T-helper 1 cell treated with Interleukin-12 subunit alpha and Interleukin-12 subunit beta and Interleukin-4 antibody, amounts not matched to agents 30 μg/mL and 1 μg/mL, for 36 hours (primary cell): ENCODE measurements around the gene SIX2.
"Not testable (repeated sequence)": the region's sequence is repeated elsewhere in the genome, so short reads cannot be mapped to it uniquely, and the experiment has no call there.

Source experiments
- H3K27ac Mint-ChIP-seq: one replicate; pipeline ENCODE4 v1.8.0; 2021; ENCODE audit warnings: mild to moderate bottlenecking, mixed read lengths
- H3K27me3 Mint-ChIP-seq: one replicate; pipeline ENCODE4 v1.8.0; 2021; ENCODE audit warnings: low read depth, mixed read lengths
- H3K36me3 Mint-ChIP-seq: one replicate; pipeline ENCODE4 v1.8.0; 2021; ENCODE audit warnings: low read depth, mixed read lengths
- H3K4me1 Mint-ChIP-seq: one replicate; pipeline ENCODE4 v1.8.0; 2021; ENCODE audit warnings: low read depth, mixed read lengths
- H3K4me3 Mint-ChIP-seq: one replicate; pipeline ENCODE4 v1.8.0; 2021; ENCODE audit warnings: mild to moderate bottlenecking, moderate library complexity, mixed read lengths
- H3K9me3 Mint-ChIP-seq: one replicate; pipeline ENCODE4 v1.8.0; 2021; ENCODE audit warnings: mixed read lengths

SIX2 gene

GRCh38 chr2:45009303-45009927 is at the start of gene SIX2:
Gene SIX2, minus strand, starts transcription at chr2:45009452. Its CDS starts 342 bp downstream, at chr2:45009110.
- Mint-ChIP-seq H3K4me1 (peaks cover 5% of the 10 kb centered on the region), H3K4me3 (peak within 1 kb of the TSS; percentile 61), H3K36me3 (peaks cover 2% of the 10 kb centered on the region), H3K9me3 (no peaks in the 10 kb centered on the region), H3K27me3 (peaks cover 85% of the 10 kb centered on the region), H3K27ac (no peak within 1 kb of the TSS)

DNA sequence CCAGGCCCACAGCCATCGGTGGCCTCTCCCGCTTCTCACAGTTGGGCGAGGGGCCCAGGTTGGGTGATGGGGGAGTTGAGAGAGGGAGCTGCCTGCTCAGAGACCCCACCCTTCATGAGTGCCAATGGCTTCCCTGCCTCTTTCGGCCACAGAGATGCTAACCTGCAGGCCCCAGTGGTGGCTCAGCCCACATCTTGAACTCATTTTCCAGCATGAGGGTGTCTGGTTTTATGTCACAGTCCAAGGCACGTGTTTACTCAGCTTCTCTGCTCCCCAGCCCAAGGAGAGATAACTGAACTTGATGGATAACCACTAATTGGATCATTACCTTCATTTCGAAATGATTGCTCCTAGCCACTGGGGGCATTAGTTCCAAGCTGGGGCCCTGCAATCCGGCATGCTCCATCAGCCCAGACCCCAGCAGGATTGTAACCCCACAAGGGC is 45.9 kb upstream of the SIX2 start:
- no peaks in the 10 kb centered on the region for H3K36me3 Mint-ChIP-seq
- H3K4me3 Mint-ChIP-seq = no peak overlapping the region
- no peak overlapping the region for H3K27ac Mint-ChIP-seq
- H3K27me3 Mint-ChIP-seq = no peaks in the 10 kb centered on the region
- H3K4me1 Mint-ChIP-seq = no peaks in the 10 kb centered on the region
- no peaks in the 10 kb centered on the region for H3K9me3 Mint-ChIP-seq

- no peak overlapping the region for H3K27ac Mint-ChIP-seq
- no peaks in the 10 kb centered on the region for H3K27me3 Mint-ChIP-seq
- no peaks in the 10 kb centered on the region for H3K4me1 Mint-ChIP-seq
- no peaks in the 10 kb centered on the region for H3K36me3 Mint-ChIP-seq
- H3K4me3 Mint-ChIP-seq = no peak overlapping the region
- no peaks in the 10 kb centered on the region for H3K9me3 Mint-ChIP-seq
These were observed 44.7 kb upstream of the SIX2 start for GRCh38 chr2:45053966-45054365.

- Mint-ChIP-seq H3K27me3 (no peaks in the 10 kb centered on the region), H3K36me3 (no peaks in the 10 kb centered on the region), H3K4me3 (no peak overlapping the region), H3K9me3 (no peaks in the 10 kb centered on the region), H3K27ac (no peak overlapping the region), H3K4me1 (no peaks in the 10 kb centered on the region)
These were observed 43.2 kb upstream of the SIX2 start for GRCh38 chr2:45052388-45052928.

GRCh38 chr2:45049569-45050336 is 40.5 kb upstream of the SIX2 start:
- Mint-ChIP-seq H3K27me3 (peaks cover 10% of the 10 kb centered on the region), H3K9me3 (no peaks in the 10 kb centered on the region), H3K4me3 (no peak overlapping the region), H3K27ac (no peak overlapping the region), H3K4me1 (no peaks in the 10 kb centered on the region), H3K36me3 (no peaks in the 10 kb centered on the region)

DNA sequence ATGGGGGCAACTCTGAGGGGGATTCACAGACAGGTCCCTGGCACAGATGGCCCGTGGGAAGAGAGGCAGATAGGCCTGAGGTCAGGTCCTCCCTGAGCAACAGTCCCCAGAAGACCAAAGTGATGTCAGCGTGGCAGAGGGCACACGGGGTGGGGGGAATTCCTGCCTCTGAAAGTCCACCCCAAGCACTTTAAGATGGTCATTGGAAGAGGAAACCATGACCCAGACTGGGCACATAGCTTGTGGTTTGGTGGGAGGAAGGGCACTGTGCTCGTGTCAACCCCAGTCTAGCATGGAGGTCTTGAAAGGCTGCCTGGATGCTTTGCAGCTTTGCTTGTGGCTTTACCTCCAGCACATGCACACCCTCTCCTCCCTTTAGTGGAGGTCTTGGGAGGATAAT is 38.0 kb upstream of the SIX2 start:
- H3K27me3 Mint-ChIP-seq = peaks cover 22% of the 10 kb centered on the region
- no peak overlapping the region for H3K4me3 Mint-ChIP-seq
- H3K4me1 Mint-ChIP-seq = no peaks in the 10 kb centered on the region
- H3K27ac Mint-ChIP-seq = no peak overlapping the region
- H3K36me3 Mint-ChIP-seq = no peaks in the 10 kb centered on the region
- no peaks in the 10 kb centered on the region for H3K9me3 Mint-ChIP-seq

GRCh38 chr2:45046786-45047185 is 37.5 kb upstream of the SIX2 start:
- Mint-ChIP-seq H3K4me3 (no peak overlapping the region), H3K4me1 (no peaks in the 10 kb centered on the region), H3K36me3 (no peaks in the 10 kb centered on the region), H3K27ac (no peak overlapping the region), H3K27me3 (peaks cover 22% of the 10 kb centered on the region), H3K9me3 (no peaks in the 10 kb centered on the region)

- H3K27ac Mint-ChIP-seq = no peak overlapping the region
- H3K9me3 Mint-ChIP-seq = no peaks in the 10 kb centered on the region
These were observed 36.5 kb upstream of the SIX2 start for GRCh38 chr2:45045706-45046105.

GRCh38 chr2:45044916-45045315 is 35.7 kb upstream of the SIX2 start:
- H3K27me3 Mint-ChIP-seq = peaks cover 25% of the 10 kb centered on the region
- H3K4me1 Mint-ChIP-seq = no peaks in the 10 kb centered on the region
- H3K27ac Mint-ChIP-seq = no peak overlapping the region
- H3K36me3 Mint-ChIP-seq = no peaks in the 10 kb centered on the region
- no peaks in the 10 kb centered on the region for H3K9me3 Mint-ChIP-seq
- no peak overlapping the region for H3K4me3 Mint-ChIP-seq

More at GRCh38 chr2:45045706-45046105, 36.5 kb upstream of the SIX2 start:
- no peaks in the 10 kb centered on the region for H3K36me3 Mint-ChIP-seq
- H3K27me3 Mint-ChIP-seq = peaks cover 25% of the 10 kb centered on the region
- no peaks in the 10 kb centered on the region for H3K4me1 Mint-ChIP-seq
- no peak overlapping the region for H3K4me3 Mint-ChIP-seq

DNA sequence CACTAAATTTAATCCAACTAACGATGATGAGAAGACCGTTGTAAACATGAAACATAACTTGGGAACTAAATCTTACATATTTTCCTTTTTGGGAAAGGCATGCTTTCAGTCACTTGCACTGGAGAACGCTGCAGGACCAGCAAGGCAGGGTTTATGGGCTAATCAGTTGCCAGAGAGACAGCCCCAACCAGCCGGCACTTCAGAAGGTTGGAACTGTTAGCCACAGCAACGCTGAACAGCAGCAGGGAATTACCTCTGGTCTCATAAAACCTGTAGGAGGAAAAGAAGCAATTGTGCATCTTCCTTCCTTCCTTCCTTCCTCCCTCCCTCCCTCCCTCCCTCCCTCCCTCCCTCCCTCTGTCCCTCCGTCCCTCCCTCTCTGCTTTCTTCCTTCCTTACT is 33.9 kb upstream of the SIX2 start:
- no peaks in the 10 kb centered on the region for H3K36me3 Mint-ChIP-seq
- no peaks in the 10 kb centered on the region for H3K9me3 Mint-ChIP-seq
- no peak overlapping the region for H3K27ac Mint-ChIP-seq
- no peaks in the 10 kb centered on the region for H3K4me1 Mint-ChIP-seq
- H3K27me3 Mint-ChIP-seq = peaks cover 25% of the 10 kb centered on the region
- no peak overlapping the region for H3K4me3 Mint-ChIP-seq

DNA sequence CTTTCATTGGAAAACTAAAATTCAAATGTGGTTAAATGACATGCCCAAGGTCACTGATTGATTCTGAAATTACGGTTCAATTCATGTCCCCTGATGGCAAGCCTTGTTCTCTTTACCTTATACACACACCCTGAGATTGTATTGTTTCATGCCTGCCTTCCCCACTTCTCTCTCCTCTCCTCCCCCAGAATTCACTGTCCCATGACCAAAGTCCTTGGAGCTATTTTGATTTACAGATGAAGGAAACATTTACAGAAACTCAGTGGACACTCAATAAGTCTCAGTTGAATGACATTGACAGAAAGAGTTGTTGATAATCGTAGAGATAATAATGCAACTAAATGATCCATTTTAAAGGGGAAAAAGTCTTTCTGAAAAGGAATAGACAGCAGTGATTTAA is 33.1 kb upstream of the SIX2 start:
- peaks cover 25% of the 10 kb centered on the region for H3K27me3 Mint-ChIP-seq
- no peak overlapping the region for H3K27ac Mint-ChIP-seq
- H3K9me3 Mint-ChIP-seq = no peaks in the 10 kb centered on the region
- H3K4me1 Mint-ChIP-seq = no peaks in the 10 kb centered on the region
- H3K4me3 Mint-ChIP-seq = no peak overlapping the region
- no peaks in the 10 kb centered on the region for H3K36me3 Mint-ChIP-seq

DNA sequence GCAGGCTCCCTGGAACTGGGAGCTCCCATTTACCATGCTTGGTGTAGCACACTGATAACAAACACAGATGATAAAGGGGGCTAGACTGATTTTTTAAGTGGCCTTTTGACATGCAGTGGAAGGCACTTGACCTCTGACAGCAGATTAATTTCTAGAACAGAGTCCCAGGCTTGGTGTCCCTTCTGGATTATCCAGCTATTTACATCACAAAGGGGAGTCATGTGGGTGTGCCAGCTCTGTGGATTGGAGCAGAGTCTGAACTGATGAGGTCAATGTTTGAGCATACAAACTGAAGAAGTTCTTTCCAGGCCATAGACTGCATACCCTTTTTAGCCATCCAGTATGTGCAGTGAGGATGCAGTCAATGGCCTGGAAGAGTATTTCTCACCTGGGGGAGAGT is 31.5 kb upstream of the SIX2 start:
- H3K4me3 Mint-ChIP-seq = no peak overlapping the region
- H3K4me1 Mint-ChIP-seq = no peaks in the 10 kb centered on the region
- no peaks in the 10 kb centered on the region for H3K36me3 Mint-ChIP-seq
- no peaks in the 10 kb centered on the region for H3K9me3 Mint-ChIP-seq
- H3K27me3 Mint-ChIP-seq = peaks cover 17% of the 10 kb centered on the region
- no peak overlapping the region for H3K27ac Mint-ChIP-seq

DNA sequence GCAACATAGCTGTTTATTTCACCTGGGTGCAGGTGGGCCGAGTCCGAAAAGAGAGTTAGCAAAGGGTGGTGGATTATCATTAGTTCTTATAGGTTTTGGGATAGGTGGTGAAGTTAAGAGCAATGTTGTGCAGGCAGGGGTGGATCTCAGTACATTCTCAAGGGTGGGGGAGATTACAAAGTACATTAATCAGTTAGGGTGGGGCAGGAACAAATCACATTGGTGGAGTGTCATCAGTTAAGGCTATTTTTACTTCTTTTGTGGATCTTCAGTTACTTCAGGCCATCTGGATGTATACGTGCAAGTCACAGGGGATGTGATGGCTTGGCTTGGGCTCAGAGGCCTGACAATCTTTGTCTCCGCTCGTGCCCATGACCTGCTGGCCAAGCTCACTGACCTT is 30.6 kb upstream of the SIX2 start:
- H3K9me3 Mint-ChIP-seq, H3K4me1 Mint-ChIP-seq, H3K36me3 Mint-ChIP-seq, H3K27ac Mint-ChIP-seq, H3K4me3 Mint-ChIP-seq: not testable (repeated sequence)
- H3K27me3 Mint-ChIP-seq = peaks cover 16% of the 10 kb centered on the region

- not testable (repeated sequence) for H3K4me3 Mint-ChIP-seq
These were observed 29.6 kb upstream of the SIX2 start for GRCh38 chr2:45038861-45039260.

DNA sequence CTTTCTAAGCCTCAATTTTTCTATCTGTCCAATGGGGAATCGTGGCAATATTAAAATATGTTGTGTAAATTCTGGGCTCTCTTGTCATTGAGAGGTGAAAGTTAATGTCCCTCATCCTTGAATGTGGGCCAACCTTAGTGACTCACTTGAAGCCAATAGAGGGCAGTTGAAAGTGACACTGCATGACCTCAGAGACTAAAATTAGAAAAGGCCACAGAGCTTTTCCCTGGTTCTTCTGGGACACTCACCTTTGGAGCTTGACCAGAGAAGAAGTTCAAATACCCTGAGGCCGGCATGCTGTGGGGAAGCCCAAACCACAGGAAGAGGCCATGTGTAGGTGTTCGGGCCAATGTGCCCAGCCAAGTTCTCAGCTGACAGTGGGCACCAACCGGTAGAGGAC is 24.1 kb upstream of the SIX2 start:
- no peak overlapping the region for H3K27ac Mint-ChIP-seq
- peaks cover 13% of the 10 kb centered on the region for H3K27me3 Mint-ChIP-seq
- no peak overlapping the region for H3K4me3 Mint-ChIP-seq
- H3K9me3 Mint-ChIP-seq = no peaks in the 10 kb centered on the region
- no peaks in the 10 kb centered on the region for H3K36me3 Mint-ChIP-seq
- H3K4me1 Mint-ChIP-seq = no peaks in the 10 kb centered on the region

More at GRCh38 chr2:45038861-45039260, 29.6 kb upstream of the SIX2 start:
- H3K9me3 Mint-ChIP-seq, H3K4me1 Mint-ChIP-seq, H3K36me3 Mint-ChIP-seq, H3K27ac Mint-ChIP-seq, H3K27me3 Mint-ChIP-seq: not testable (repeated sequence)
